ENCODE data around the gene TTLL5.

The TTLL5 gene

DNA sequence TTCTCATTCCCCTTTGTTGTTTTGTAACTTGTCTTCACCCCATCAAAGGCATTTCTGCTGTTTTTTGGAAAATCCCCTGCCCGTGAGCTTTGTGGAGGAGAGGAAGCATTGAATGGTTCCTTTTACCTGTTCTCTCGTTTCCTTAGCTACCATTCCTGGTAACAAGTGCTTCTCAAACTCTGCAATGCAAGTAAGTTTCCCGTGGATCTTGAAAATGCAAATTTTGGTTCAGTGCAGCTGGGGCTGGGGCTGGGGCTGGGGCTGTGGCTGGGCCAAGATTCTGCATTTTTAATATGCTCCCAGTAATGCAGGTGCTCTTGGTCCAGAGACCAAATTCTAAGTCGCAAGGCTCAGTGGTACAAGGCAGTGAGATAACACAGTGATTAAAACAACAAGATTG is 151.6 kb downstream of the TTLL5 start:
- H3K4me1 Mint-ChIP-seq = no peaks in the 10 kb centered on the region
- DNase-seq (no peak), ATAC-seq (no peak)
- H3K4me3 Mint-ChIP-seq = no peak overlapping the region
- H3K9me3 Mint-ChIP-seq = no peaks in the 10 kb centered on the region
- no peaks in the 10 kb centered on the region for H3K27me3 Mint-ChIP-seq
- H3K27ac Mint-ChIP-seq = no peak overlapping the region

DNA sequence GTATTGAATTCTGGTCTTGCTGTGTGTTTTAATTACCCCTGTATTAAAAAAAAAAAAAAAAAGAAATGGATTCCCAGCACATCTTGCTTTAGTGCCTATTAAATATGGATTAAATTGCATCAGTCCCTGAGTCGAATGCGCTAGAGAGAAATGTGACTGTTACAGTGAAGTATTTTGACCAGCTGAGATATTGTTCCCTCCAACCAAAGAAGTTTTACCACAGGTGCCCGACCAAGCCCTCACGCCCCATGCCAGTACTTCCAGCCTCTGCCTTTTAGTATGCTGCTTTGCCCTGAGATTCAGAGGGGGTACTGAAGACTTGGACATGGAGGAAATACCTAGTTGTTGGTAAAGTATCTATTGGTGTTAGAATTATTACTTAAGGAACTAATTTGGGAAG is 159.7 kb downstream of the TTLL5 start:
- DNase-seq (no peak), ATAC-seq (no peak)
- Mint-ChIP-seq H3K27me3 (no peaks in the 10 kb centered on the region), H3K27ac (no peak overlapping the region), H3K4me1 (peaks cover 17% of the 10 kb centered on the region), H3K9me3 (no peaks in the 10 kb centered on the region), H3K4me3 (no peak overlapping the region)

GRCh38 chr14:75821831-75822521 is 160.9 kb downstream of the TTLL5 start:
- Mint-ChIP-seq H3K27me3 (no peaks in the 10 kb centered on the region), H3K9me3 (no peaks in the 10 kb centered on the region), H3K27ac (peak overlapping the region in 1 of 2 donors; percentile 24), H3K4me1 (peaks cover 17% of the 10 kb centered on the region), H3K4me3 (no peak overlapping the region)
- no peak for ATAC-seq
- no peak for DNase-seq

DNA sequence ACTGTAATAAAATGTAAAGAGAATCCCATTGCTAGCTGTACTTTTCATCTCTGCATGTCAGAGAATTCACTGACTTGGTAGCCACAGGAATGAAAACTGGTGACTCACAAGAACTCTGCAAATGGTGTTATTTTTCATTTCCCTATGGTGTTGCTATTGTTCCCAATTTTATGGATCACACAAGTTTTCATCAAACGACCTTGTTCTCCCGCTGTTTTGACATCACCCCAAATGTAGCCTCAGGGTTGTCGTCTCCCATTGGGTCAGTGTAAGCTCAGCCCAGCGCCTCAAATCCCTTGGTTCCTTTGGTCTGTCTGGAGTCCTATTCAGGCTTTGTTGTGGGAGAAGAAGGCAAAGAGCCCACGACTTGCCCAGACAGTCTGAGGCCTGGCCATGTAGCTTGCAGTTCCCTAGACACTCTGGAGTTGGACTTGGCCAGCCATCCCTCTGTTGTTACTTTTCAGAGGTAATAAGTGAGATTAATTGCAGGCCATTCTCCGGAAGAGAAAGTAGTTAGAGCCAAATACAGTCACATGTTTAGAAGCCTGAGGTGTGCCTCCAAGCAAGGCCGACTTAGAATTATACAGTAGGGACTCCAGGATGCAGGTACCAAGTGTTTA is 161.6 kb downstream of the TTLL5 start:
- no peak overlapping the region for H3K27ac Mint-ChIP-seq
- no peaks in the 10 kb centered on the region for H3K27me3 Mint-ChIP-seq

GRCh38 chr14:75823334-75823733 is 162.3 kb downstream of the TTLL5 start:
- ATAC-seq (no peak), DNase-seq (no peak)
- Mint-ChIP-seq H3K9me3 (no peaks in the 10 kb centered on the region), H3K27ac (no peak overlapping the region), H3K4me1 (peaks cover 17% of the 10 kb centered on the region), H3K4me3 (no peak overlapping the region), H3K27me3 (no peaks in the 10 kb centered on the region)

More for the DNA sequence above, 161.6 kb downstream of the TTLL5 start:
- no peaks in the 10 kb centered on the region for H3K9me3 Mint-ChIP-seq
- H3K4me3 Mint-ChIP-seq = no peak overlapping the region
- ATAC-seq = no peak
- peaks cover 17% of the 10 kb centered on the region for H3K4me1 Mint-ChIP-seq
- DNase-seq = no peak

DNA sequence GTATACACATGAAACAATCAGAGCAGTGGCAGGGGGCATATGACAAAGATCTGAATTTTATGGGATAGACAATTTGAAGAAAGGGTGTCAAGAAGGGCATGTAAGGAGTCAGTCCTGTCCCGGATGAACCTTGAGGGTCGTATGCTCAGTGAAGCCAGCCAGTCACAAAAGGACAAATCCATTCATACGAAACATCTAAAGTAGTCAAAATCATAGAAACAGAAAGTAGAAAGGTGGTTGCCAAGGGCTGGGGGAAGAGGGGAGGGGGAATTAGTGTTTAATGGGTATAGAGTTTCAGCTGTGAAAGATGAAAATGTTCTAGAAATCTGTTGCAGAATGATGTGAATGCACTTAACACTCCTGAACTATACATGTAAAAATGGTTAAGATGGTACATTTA is 163.3 kb downstream of the TTLL5 start:
- Mint-ChIP-seq H3K9me3 (no peaks in the 10 kb centered on the region), H3K4me1 (peaks cover 17% of the 10 kb centered on the region), H3K27ac (no peak overlapping the region), H3K4me3 (no peak overlapping the region), H3K27me3 (no peaks in the 10 kb centered on the region)
- DNase-seq (no peak), ATAC-seq (peak; percentile 58)

GRCh38 chr14:75825147-75825592 is 164.1 kb downstream of the TTLL5 start:
- Mint-ChIP-seq H3K27ac (peak overlapping the region; percentile 6 to 22), H3K9me3 (no peaks in the 10 kb centered on the region), H3K4me3 (no peak overlapping the region), H3K27me3 (no peaks in the 10 kb centered on the region), H3K4me1 (peaks cover 17% of the 10 kb centered on the region)
- DNase-seq (no peak), ATAC-seq (no peak)

DNA sequence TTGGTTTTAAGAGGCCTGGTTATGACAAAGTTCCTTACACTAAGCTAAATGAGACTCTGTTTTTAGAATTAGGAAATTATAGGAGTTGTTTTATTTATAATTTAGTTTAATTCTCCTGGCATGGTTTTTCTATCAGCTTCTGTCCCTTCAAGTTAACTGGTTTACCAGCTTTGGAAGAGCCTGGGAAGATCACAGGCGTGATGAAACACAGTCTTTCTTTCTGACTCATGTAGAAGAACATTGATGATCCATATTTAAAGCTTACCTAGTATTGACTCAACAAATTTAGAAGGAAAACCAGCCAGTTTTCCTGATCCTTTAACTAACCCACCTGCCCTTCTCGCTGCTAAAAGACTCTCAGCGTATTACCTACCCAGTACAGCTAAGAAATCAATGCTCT is 165.6 kb downstream of the TTLL5 start:
- H3K27ac Mint-ChIP-seq = peak overlapping the region in 1 of 2 donors; percentile 7
- peaks cover 24% of the 10 kb centered on the region for H3K4me1 Mint-ChIP-seq
- H3K27me3 Mint-ChIP-seq = no peaks in the 10 kb centered on the region
- DNase-seq = no peak
- no peak overlapping the region for H3K4me3 Mint-ChIP-seq
- H3K9me3 Mint-ChIP-seq = no peaks in the 10 kb centered on the region
- ATAC-seq = no peak

GRCh38 chr14:75827331-75827730 is 166.3 kb downstream of the TTLL5 start:
- H3K4me1 Mint-ChIP-seq = peaks cover 27% of the 10 kb centered on the region
- H3K4me3 Mint-ChIP-seq = no peak overlapping the region
- no peak overlapping the region for H3K27ac Mint-ChIP-seq
- H3K9me3 Mint-ChIP-seq = no peaks in the 10 kb centered on the region
- no peak for ATAC-seq
- no peak for DNase-seq
- no peaks in the 10 kb centered on the region for H3K27me3 Mint-ChIP-seq

DNA sequence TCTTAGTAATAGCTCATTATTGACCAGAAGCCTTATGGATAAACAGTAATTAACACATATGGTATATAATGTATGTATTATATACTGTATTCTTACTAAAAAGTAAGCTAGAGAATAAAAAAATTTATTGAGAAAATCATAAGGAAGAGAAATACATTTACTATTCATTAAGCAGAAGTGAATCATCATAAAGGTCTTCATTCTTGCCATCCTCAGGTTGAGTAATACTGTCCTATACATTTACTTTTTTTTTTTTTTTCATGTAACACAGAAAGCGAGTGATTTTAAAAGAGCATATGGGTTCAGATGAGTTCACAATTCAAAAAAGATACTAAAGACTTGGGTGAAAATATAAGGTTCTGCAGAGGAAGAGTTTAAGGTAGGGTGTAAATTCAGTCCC is 168.3 kb downstream of the TTLL5 start:
- Mint-ChIP-seq H3K27me3 (no peaks in the 10 kb centered on the region), H3K9me3 (no peaks in the 10 kb centered on the region), H3K4me3 (no peak overlapping the region), H3K27ac (no peak overlapping the region), H3K4me1 (peaks cover 20% of the 10 kb centered on the region)
- no peak for ATAC-seq
- DNase-seq = no peak

DNA sequence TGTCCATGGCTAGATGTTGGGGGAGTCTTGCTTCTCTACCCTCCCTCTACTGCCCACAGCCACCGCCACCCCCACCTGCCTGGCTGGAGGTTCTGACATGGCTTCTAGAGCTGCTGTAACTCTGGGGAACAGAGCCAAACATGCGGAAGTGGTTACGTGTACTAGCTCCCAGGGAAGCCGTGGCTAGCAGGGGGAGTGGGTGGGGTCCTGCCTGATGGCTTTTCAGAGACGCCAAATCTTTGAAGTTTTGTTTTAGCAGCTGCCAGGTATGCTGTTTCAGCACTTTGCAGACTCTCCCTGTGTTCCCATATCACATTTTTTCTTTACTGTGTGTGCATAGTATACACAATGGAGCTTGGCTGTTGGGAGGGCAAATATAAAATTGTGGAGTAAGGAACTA is 170.4 kb downstream of the TTLL5 start:
- peak; percentile 21 to 45 for DNase-seq
- no peak overlapping the region for H3K4me3 Mint-ChIP-seq
- H3K27ac Mint-ChIP-seq = peak overlapping the region; percentile 85 to 90

DNA sequence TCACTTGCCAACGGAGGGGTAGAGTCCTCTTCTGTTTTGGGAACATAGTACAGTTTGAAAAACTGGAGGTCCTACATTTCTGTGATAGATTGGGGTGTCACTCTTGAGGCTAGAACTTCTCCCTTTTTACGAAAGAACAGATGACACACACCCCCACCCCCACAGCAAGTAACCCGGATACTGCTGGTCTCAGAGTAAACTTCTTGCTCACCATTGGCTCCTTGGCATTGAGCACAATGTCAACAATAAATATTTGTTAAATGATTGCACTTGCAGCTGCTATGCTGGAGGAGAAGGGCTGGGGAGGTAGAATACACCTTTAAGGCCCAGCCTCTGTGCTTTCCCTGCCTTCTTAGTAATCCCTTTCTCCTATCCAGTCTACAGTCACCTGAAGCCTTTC is 170.9 kb downstream of the TTLL5 start:
- no peaks in the 10 kb centered on the region for H3K27me3 Mint-ChIP-seq
- H3K4me3 Mint-ChIP-seq = no peak overlapping the region
- no peak overlapping the region for H3K27ac Mint-ChIP-seq
- DNase-seq = no peak
- ATAC-seq = no peak
- H3K4me1 Mint-ChIP-seq = peaks cover 18% of the 10 kb centered on the region
- H3K9me3 Mint-ChIP-seq = no peaks in the 10 kb centered on the region

More for the DNA sequence above, 170.4 kb downstream of the TTLL5 start:
- Mint-ChIP-seq H3K27me3 (no peaks in the 10 kb centered on the region), H3K4me1 (peaks cover 18% of the 10 kb centered on the region), H3K9me3 (no peaks in the 10 kb centered on the region)
- peak; percentile 85 for ATAC-seq

GRCh38 chr14:75832621-75833297 is 171.7 kb downstream of the TTLL5 start:
- Mint-ChIP-seq H3K4me3 (no peak overlapping the region), H3K4me1 (peaks cover 18% of the 10 kb centered on the region), H3K9me3 (no peaks in the 10 kb centered on the region), H3K27me3 (no peaks in the 10 kb centered on the region), H3K27ac (no peak overlapping the region)
- no peak for DNase-seq
- ATAC-seq = no peak

DNA sequence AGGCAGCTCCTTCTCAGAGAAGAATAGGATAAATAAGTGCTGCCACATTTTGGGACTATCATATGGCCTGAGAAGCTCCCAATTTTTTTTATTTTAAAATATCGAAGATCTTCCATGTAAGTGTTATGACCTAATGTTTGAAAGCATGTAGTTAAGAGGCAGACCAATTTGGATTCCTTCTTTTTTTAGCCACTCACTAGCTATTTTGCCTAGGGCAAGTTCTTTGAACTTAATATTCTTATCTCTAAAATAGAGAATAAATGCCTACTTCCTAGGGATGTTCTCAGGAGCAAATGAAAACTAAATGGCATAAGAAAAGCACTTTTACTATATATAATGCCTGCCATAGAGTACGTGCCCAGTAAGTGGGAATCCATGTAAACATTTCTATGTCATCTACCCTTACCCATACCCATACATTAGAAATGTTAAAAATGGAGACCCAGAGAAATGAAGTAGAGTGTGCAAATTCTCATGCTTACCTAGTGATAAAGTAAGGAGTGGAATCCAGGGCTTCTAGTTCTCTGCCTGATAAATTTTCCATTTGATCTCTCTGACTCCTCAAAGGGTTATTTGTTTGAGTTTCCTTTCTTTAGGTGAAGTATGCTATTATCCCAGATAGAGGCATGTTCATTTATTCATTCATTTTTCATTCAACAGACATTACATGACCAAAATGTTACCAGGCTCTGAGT is 172.4 kb downstream of the TTLL5 start:
- no peak overlapping the region for H3K4me3 Mint-ChIP-seq
- H3K9me3 Mint-ChIP-seq = peaks cover 0 to 5% of the 10 kb centered on the region in 2 donors
- H3K27ac Mint-ChIP-seq = no peak overlapping the region
- ATAC-seq (no peak), DNase-seq (no peak)
- no peaks in the 10 kb centered on the region for H3K27me3 Mint-ChIP-seq
- H3K4me1 Mint-ChIP-seq = peaks cover 18% of the 10 kb centered on the region

GRCh38 chr14:75835156-75835725 is 174.2 kb downstream of the TTLL5 start:
- Mint-ChIP-seq H3K4me3 (no peak overlapping the region), H3K27me3 (no peaks in the 10 kb centered on the region), H3K27ac (no peak overlapping the region), H3K9me3 (peaks cover 10 to 17% of the 10 kb centered on the region in 2 donors), H3K4me1 (peaks cover 18% of the 10 kb centered on the region)
- DNase-seq = no peak
- ATAC-seq = no peak
